Measurements from ENCODE around the gene TRMT10B.

TRMT10B gene

GRCh38 chr9:37769995-37770394 lies 16.4 kb downstream of the TRMT10B start:
- no peaks in the 10 kb centered on the region for H4K20me1 ChIP-seq (ENCODE audit: insufficient read depth, low read length)
- H3K27ac ChIP-seq (ENCODE audit: low read length), result no peak overlapping the region
- no peaks in the 10 kb centered on the region for H3K9me3 ChIP-seq (ENCODE audit: insufficient read depth, low read length)
- H3K9ac ChIP-seq (ENCODE audit: low read length), result no peak overlapping the region
- TF ChIP-seq EZH2phosphoT487 (IDR thresholded peaks at IDR 0.05; ENCODE audit: low read depth) (no peak), CTCF (IDR thresholded peaks at IDR 0.05; ENCODE audit: low read depth, low read length) (no peak)
- H3K4me3 ChIP-seq (ENCODE audit: low read length), result no peak overlapping the region
- H2AFZ ChIP-seq (ENCODE audit: low read depth, low read length), result no peak overlapping the region
- no peak overlapping the region for H3K4me2 ChIP-seq (ENCODE audit: low read length)
- H3K4me1 ChIP-seq (ENCODE audit: low read length), result no peaks in the 10 kb centered on the region
- no peaks in the 10 kb centered on the region for H3K79me2 ChIP-seq (ENCODE audit: low read length)
- no peaks in the 10 kb centered on the region for H3K27me3 ChIP-seq (ENCODE audit: low read depth, low read length)
- peaks cover 23% of the 10 kb centered on the region for H3K36me3 ChIP-seq (replicated peaks; ENCODE audit: low read depth, low read length)

GRCh38 chr9:37775216-37775919 lies 21.8 kb downstream of the TRMT10B start:
- Histone ChIP-seq H3K4me2 (ENCODE audit: low read length) (no peak overlapping the region), H3K4me1 (ENCODE audit: low read length) (no peaks in the 10 kb centered on the region), H3K79me2 (ENCODE audit: low read length) (no peaks in the 10 kb centered on the region), H3K4me3 (ENCODE audit: low read length) (no peak overlapping the region), H2AFZ (ENCODE audit: low read depth, low read length) (no peak overlapping the region), H4K20me1 (ENCODE audit: insufficient read depth, low read length) (no peaks in the 10 kb centered on the region), H3K36me3 (replicated peaks; ENCODE audit: low read depth, low read length) (peaks cover 58% of the 10 kb centered on the region), H3K27ac (ENCODE audit: low read length) (no peak overlapping the region), H3K9me3 (ENCODE audit: insufficient read depth, low read length) (no peaks in the 10 kb centered on the region), H3K9ac (ENCODE audit: low read length) (no peak overlapping the region), H3K27me3 (ENCODE audit: low read depth, low read length) (no peaks in the 10 kb centered on the region)
- no peak for TF ChIP-seq EZH2phosphoT487 (IDR thresholded peaks at IDR 0.05; ENCODE audit: low read depth)

- no peak overlapping the region for H3K9ac ChIP-seq (ENCODE audit: low read length)
- no peaks in the 10 kb centered on the region for H3K4me1 ChIP-seq (ENCODE audit: low read length)
- H3K4me2 ChIP-seq (ENCODE audit: low read length), result no peak overlapping the region
- no peaks in the 10 kb centered on the region for H3K27me3 ChIP-seq (ENCODE audit: low read depth, low read length)
- H3K36me3 ChIP-seq (replicated peaks; ENCODE audit: low read depth, low read length), result peaks cover 63% of the 10 kb centered on the region
- H4K20me1 ChIP-seq (ENCODE audit: insufficient read depth, low read length), result no peaks in the 10 kb centered on the region
- no peak overlapping the region for H2AFZ ChIP-seq (ENCODE audit: low read depth, low read length)
- no peak overlapping the region for H3K27ac ChIP-seq (ENCODE audit: low read length)
- TF ChIP-seq CTCF (IDR thresholded peaks at IDR 0.05; ENCODE audit: low read depth, low read length) (no peak), EZH2phosphoT487 (IDR thresholded peaks at IDR 0.05; ENCODE audit: low read depth) (no peak)
- H3K79me2 ChIP-seq (ENCODE audit: low read length), result peaks cover 9% of the 10 kb centered on the region; the same call in 1 of the 2 replicates
- no peaks in the 10 kb centered on the region for H3K9me3 ChIP-seq (ENCODE audit: insufficient read depth, low read length)
- H3K4me3 ChIP-seq (ENCODE audit: low read length), result no peak overlapping the region
Observed at GRCh38 chr9:37776328-37776727, 22.7 kb downstream of the TRMT10B start.

GRCh38 chr9:37778534-37778933 lies 24.9 kb downstream of the TRMT10B start:
- Histone ChIP-seq H3K4me3 (ENCODE audit: low read length) (no peak overlapping the region), H3K4me1 (ENCODE audit: low read length) (peaks cover 12% of the 10 kb centered on the region; the same call in 1 of the 2 replicates), H3K79me2 (ENCODE audit: low read length) (peaks cover 30% of the 10 kb centered on the region), H3K27ac (ENCODE audit: low read length) (no peak overlapping the region), H2AFZ (ENCODE audit: low read depth, low read length) (no peak overlapping the region), H4K20me1 (ENCODE audit: insufficient read depth, low read length) (no peaks in the 10 kb centered on the region), H3K27me3 (ENCODE audit: low read depth, low read length) (no peaks in the 10 kb centered on the region), H3K4me2 (ENCODE audit: low read length) (no peak overlapping the region), H3K9ac (ENCODE audit: low read length) (no peak overlapping the region), H3K36me3 (replicated peaks; ENCODE audit: low read depth, low read length) (peaks cover 80% of the 10 kb centered on the region), H3K9me3 (ENCODE audit: insufficient read depth, low read length) (no peaks in the 10 kb centered on the region)
- TF ChIP-seq EZH2phosphoT487 (IDR thresholded peaks at IDR 0.05; ENCODE audit: low read depth) (no peak), CTCF (IDR thresholded peaks at IDR 0.05; ENCODE audit: low read depth, low read length) (no peak)
